GM21786 (cell line): ENCODE data around the gene ADH1C.
A peak's percentile ranks its signal among the peaks of the same experiment; 100 is the strongest.
"Not testable (repeated sequence)": the region's sequence is repeated elsewhere in the genome, so short reads cannot be mapped to it uniquely, and the experiment has no call there.

Source experiments
- ATAC-seq: cut with Tn5 transposase; IDR thresholded peaks from one replicate; pipeline ENCODE4 v1.9.1; 2021; ENCODE audit not compliant: unreplicated experiment

The ADH1C gene

DNA sequence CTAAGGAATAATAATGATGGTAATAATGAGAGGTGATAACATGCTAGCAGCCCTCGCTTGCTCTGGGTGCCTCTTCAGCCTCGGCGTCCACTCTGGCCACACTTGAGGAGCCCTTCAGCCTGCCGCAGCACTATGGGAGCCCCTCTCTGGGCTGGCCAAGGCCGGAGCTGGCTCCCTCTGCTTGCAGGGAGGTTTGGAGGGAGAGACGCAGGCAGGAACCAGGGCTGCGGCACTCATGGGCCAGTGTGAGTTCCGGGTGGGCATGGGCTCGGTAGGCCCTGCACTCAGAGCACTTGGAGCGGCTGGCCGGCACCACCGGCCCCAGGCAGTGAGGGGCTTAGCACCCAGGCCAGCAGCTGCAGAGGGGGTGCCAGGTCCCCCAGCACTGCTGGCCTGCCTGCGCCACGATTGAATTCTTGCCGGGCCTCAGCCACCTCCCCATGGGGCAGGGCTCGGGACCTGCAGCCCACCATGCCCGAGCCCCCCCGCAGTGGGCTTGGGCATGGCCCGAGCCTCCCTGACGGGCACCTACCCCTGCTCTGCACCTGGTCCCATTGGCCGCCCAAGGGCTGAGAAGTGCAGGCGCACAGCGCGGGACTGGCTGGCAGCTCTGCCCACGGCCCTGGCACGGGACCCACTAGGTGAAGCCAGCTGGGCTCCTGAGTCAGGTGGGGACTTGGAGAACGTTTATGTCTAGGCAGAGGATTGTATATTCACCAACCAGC lies 7.1 kb upstream of the ADH1C start:
- no peak for ATAC-seq

DNA sequence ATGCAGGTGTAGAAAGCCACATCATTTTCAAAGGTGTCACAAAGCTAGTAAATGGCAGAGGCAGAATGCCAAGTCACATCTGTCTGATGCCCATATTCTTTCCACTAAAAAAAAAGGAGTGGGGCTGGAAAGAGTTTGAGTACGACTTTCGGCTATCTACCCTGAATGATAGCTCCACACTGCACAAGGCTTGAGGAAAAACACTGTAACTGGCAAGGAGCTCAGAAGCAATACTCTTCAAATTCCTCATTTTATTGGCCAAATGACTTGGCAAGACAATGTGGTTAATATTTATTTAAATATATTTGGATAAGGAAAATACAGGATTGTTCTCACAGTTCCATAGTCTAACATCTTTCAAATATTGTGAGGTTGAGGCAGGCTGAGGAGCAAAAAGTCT lies 5.4 kb upstream of the ADH1C start:
- no peak for ATAC-seq

DNA sequence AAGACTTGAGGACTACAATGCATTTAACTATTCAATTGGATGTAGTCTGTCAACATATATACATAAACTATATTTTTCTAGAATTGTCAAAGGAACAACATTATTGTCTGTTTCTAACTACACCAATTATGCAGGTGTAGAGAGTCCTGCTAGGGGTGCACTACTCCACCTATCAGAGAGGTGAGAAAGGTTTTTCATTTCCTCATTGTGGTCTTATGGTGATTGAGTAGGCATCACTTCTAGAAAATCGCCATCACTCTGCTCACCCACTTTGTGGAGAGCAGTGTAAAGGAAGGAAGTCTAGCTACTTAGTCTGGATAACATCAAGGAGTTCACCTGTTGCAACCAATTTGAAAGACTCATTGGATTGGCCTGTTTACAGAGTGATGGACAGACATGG lies 4.4 kb upstream of the ADH1C start:
- peak; percentile 58 for ATAC-seq

DNA sequence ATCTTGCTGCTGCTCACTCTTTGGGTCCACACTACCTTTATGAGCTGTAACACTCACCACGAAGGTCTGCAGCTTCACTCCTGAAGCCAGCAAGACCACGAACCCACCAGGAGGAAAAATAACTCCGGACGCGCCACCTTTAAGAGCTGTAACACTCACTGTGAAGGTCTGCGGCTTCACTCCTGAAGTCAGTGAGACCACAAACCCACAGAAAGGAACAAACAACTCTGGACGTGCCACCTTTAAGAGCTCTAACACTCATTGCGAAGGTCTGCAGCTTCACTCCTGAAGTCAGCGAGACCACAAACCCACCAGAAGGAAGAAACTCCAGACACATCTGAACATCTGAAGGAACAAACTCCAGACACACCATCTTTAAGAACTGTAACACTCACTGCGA lies 3.6 kb upstream of the ADH1C start:
- ATAC-seq = not testable (repeated sequence)

DNA sequence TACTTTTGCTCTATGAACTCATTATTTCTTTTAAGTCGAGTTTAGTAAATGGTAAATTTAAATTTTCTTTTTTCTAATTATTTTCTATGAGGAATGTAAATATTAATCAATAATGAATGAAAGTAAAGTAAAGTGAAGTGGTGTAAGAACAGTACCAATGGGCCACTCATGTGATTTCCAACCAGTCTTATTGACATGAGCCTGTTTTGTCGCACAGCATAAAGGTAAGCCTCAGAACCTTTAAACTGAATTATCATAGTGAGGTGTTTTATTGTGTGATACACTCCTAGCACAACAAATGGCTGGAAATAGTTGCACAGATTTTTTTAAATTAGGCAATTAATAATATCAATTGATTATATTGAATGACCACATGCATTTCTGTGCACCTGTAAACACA lies 1.1 kb downstream of the ADH1C start:
- ATAC-seq = no peak

DNA sequence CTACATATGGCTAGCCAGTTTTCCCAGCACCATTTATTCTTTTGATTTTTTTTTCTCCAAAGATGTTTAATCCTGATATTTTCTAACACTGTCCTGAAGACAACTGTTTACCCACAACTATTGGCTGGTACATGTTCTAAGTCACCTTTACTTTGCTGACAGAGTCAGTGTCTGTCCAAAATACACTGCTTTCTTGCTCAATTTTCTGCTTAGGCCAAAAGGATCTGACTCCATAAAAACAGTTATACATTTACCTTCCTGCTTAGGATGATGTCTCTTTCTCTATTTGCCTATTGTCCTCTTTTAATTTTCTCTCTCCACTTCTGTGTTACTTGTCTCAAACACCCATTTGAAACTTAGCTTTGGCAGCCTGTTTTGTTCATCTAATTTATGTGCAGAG lies 3.2 kb downstream of the ADH1C start:
- no peak for ATAC-seq

DNA sequence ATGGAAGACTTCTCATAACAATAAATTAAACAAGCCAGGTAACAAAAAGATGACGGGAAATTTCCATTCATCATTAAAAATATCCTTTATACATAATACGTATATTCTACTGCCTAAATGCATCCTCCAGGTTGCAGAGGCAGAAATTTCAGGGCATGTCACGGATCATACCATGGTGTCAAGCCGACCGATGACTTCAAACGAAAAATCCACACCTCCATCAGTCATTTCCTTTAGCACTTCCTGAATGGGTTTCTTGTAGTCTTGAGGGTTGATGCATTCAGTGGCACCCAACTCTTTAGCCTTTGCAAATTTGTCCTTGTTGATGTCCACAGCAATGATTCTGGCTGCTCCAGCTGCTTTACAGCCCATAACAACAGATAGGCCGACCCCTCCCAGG lies 9.9 kb downstream of the ADH1C start:
- not testable (repeated sequence) for ATAC-seq

DNA sequence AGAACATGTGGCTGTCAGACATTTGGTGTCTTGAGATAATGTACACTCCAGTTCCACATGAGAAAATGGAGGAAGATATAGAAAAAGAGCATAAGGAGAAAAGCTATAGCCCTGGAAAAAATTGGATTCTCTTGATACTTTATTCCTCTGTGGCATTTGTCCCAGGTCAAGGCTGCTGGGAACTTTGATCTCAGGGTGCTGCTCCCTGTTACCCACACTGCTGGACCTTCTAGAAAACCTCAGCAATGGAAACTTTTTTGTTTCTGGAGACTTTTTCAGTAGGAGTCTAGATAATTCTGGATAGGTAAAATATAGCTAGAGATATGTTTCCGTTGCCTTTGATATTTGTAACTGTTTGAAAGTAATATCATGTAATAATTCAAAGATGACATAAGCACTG lies 11.1 kb downstream of the ADH1C start:
- ATAC-seq = no peak

DNA sequence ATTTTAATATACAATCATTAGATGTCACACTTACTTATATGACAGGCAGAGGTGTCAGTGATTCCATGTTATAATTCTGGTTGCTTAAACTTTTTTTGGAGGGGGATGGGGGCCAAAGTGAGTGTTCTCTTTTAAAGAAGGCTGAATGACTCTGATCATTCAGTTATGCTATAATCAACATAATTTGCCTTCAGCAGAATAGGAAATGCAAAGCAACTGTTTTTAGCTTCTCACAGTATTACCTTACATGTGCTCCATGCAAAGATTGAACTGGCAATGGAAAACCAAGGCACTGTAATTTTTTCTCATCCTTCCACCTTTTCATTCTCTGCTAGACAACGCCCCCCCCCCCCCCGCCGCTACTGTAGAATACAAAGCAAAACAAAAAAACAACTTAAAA lies 13.4 kb downstream of the ADH1C start:
- no peak for ATAC-seq

DNA sequence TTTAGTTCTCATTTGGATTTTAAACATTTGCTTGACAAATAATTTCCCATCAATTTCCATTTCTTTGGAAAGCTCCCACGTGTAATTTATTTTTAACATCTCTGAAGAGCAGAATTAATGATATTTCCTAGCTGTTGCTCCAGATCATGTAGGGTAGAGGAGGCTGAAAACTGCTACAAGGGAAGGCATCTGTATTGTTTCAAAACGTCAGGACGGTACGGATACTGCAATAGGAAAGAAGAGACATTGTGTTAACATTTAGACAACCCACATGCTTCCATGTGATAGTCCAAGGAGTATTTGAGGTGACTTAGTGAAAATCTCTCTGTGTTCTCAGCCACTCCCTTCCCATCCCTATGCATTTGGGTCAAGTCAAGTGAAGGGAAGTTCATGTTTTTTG lies 16.0 kb downstream of the ADH1C start:
- ATAC-seq = no peak

DNA sequence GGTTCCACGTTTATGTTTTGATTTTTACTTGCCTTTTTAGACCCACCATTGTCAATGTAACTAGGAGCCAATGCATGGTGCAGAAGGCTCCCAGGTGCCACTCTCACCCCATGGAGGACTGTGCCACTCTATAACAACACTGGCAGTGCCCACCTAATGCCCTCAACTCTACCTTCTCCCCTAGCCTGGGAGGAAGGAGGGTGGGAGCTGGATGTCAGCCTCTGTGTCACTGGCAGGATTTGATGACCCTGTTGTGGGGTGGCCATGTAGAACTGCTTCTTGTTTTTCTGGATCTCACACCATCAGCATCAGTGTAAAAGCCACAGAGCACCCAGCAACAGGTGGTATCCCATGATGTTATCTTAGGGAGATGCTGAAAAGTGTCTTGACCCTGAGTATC lies 17.7 kb downstream of the ADH1C start:
- no peak for ATAC-seq

DNA sequence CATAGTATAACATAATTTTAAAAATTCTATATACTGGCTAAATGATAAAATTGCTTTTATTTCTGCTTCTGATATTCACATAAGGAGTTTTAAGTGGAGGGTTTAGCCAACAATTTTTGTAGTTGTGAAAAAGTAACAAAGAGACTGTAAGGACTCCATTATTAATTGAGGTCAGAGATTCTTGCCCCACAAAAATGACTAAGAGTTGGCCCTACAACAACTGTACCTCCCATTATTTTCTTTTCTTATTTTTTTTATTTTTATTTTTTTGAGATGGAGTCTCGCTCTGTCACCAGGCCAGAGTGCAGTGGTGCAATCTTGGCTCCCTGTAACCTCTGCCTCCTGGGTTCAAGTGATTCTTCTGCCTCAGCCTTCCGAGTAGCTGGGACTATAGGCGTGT lies 21.9 kb downstream of the ADH1C start:
- ATAC-seq = no peak

DNA sequence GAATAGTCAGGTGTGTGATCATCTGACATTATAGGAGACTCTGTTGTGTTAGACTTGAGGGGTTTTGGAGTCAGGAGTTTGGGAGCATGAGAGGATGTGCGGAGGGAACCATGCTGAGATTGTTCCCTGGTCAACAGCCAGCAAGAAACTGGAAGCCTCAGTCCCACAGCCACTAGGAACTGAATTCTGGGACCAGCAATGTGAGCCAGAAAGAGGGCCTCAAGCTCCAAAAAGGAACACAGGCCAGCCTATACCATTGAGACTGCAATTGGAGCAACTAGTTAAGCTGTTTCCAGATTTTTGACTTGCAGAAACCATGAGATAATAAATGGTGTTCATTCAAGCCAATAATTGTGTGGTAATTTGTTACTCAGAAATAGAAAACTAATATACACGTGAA lies 22.7 kb downstream of the ADH1C start:
- ATAC-seq = no peak

DNA sequence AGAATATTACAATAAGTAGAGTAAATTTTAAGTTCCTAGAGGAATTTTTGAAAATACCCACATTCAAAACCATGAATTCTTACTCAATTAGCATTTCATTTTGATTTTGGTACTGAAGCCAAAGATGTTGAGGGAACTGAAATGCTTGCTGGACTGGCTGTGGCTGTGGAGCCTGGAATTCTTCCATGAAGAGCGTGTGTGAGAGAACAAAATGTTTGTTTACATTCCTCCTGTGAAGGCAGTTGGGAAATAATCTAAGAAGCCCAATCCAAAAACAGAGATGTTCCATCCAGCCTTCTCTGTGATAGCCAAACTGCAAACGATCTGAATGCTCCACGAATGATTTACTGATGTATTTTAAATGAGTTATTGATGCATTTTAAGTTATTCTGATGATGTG lies 27.6 kb downstream of the ADH1C start:
- ATAC-seq = no peak

DNA sequence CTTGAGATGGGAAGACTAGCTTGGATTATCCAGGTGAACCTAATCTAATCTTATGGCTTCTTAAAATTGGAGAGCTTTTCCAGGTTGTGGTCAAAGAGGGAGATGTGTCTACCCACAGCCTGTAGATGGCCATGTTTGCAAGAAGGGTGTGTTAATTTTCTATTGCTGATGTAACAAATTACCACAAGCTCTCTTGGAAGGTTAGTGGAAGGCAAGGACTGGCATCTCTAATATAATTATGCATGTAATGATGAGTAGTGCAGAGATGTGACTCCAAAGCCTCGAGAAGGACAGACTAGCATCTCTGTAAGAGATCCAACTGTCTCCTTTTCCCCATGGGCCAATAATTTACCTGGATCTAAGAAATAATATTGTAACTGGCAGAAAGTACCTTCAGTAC lies 28.2 kb downstream of the ADH1C start:
- no peak for ATAC-seq

DNA sequence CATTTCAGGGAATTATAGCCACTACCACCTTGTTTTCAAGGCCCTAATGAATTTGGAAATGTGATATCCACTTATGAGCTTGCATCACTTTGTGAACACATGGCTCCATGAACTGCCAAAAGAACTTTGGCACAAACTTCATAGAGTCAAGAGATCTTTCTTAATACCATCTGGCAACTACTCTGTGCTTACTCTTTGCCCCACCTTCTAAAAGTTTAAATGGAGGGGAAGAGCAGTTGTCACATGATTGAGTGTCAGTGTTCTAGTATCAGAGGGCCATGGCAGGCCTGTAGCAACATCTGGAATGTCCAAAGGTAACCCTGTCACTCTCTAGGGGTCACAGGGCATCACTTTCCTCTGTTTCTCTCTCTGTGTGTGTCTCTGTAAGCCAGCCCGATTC lies 28.8 kb downstream of the ADH1C start:
- no peak for ATAC-seq

DNA sequence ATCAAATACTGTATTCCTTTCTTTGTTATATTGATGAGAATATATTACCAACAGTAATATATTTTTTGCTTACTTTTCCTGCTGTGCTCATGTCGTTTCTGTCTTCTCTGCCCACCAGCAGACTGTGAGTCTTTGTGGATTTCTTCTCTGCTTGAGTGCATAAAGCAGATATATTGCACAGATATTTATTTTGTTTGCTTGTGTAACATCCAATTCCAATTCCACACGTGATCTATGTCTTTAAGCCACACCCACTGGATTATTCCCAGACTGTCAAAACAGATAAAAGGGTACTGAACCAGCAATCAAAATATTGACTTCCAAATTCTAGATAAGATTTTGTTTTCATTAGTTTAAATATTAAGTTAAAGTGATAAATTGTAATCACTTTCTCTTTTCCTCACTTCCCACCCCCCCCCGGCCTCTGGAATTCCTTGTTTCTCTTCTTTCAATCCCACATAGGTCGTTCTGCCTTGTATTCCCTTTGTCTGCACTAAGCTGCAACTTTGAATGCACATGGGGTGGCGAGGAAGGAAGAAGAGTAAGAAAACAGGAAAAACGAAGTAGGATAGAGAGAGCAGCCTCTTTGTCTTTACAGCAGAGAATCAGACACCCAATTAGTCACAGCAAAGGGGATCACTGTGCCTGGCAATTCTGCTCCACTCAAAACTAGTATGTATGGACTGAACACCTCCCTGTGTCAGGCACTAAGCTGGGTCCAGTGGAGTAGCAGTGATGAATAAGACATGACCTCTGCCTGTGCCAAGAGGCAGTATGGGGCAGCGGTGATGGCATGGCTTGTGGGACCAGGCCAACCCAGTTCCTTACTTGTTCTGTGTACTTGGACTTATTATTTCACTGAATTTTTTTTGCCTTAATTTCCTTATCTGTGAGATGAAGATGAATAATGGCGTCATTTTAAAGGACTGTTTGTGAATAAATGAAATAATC lies 31.0 kb downstream of the ADH1C start, which contains the start of gene ADH1B:
Gene ADH1B (minus strand): TSS at position 161 of the 951 bp plus-strand sequence. CDS start 70 bp downstream, at position 91.
- no peak for ATAC-seq

DNA sequence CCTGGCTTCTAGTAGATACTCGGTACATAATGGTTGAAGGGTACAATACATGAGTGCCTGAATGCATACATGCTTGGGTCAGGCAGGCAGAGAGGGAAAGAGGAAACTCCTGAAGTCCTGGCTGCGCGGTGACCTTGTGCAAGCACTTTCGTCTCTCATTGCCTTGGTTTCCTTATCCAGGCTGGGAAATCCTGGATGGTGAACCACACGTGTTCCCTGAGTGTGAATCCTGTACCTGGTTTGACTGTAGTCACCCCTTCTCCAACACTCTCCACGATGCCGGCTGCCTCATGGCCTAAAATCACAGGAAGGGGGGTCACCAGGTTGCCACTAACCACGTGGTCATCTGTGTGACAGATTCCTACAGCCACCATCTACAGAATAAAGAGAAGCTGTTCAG lies 34.7 kb downstream of the ADH1C start:
- not testable (repeated sequence) for ATAC-seq

DNA sequence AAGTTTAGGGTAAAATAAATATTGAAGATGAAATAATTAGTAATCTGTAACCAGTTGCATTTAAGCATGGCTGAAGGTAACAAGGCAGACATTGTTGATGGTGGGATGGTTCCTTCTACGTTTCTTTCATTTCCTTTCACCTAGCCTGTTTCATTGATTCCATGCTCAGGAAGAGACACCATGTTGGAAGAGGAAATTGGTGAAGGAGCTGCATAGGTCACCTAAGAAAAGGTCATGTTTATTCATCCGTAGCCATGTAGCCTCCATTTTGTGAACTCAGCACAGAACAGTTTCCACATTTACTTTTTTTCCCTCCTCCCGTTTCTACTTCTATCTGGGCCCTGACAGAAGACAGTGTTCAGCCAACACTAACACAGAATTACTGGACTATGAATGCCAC lies 35.2 kb downstream of the ADH1C start:
- no peak for ATAC-seq

DNA sequence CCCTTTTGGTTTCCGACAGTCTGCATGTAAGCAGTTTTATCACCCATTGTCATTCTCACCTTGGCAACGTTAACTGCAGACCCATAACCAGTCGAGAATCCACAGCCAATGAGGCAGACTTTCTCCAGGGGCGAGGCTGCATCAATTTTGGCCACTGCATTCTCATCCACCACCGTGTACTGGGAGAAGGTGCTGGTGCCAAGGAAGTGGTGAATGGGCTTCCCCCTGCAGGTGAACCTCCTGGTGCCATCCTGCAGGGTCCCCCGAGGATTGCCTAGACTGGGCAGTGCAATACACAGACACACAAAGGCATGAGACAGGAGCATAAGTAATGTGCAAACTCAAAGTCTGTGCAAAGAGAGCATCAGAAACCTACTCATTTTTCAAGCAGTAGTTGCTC lies 36.7 kb downstream of the ADH1C start:
- no peak for ATAC-seq

DNA sequence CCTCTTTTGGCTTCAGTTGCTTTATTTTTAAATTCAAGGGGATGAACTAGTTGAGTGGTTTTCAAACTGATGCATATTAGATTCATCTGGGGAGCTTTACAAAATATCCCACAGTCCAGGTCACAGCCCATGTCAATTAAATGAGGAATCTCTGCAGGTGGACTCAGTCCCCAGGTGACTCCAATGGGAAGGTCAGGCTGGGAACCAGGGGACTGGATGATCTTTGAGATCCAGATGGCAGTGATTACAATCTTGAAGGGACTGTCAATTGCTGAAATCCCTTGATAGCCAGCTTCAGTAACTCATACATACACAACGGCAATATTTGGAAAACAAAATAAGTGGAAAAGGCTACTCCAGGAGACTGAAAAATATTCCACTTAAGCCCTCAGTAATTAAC lies 38.3 kb downstream of the ADH1C start:
- no peak for ATAC-seq

DNA sequence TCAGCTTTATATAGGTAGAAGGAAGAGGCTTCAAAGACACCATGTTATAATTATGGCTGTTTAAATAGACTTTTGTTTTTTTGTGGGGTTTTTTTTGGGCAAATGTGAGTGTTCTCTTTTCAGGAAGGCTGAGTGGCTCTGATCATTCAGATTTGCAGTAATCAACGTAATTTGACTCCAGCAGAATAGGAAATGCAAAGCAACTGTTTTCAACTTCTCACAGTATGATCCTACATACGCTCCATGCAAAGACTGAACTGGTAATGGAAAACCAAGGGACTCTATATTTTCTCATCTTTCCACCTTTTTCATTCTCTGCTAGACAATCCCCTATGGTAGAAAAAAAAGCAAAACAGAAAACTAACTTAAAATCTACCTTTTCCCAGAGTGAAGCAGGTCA lies 42.2 kb downstream of the ADH1C start:
- no peak for ATAC-seq
